Caco-2 (cell line): ENCODE measurements around the gene PRAMEF4. TPM values are rescaled to one million over a fixed set of nuclear protein-coding genes. Genes with fewer than 3 reads are reported as not detected.
"Not testable (repeated sequence)": the region's sequence is repeated elsewhere in the genome, so short reads cannot be mapped to it uniquely, and the experiment has no call there.

Experiments
- BruUV-seq: library from RNA; stranded (reverse); fragments of 400-500 nt; replicated peaks from 2 replicates; lab custom pipeline; 2021; lab: Mats Ljungman, UMichigan
- CTCF ChIA-PET: fragments of 300-600 bp; sonication (Branson Sonifier 250); formaldehyde crosslinking; loops from one replicate; lab custom pipeline; 2022; ENCODE audit warnings: antibody characterized with exemption; lab: Charles Lee
- POLR2A ChIA-PET: fragments of 300-600 bp; sonication (Branson Sonifier 250); formaldehyde crosslinking; loops from one replicate; lab custom pipeline; 2022; ENCODE audit warnings: antibody characterized with exemption; lab: Charles Lee
- DNase-seq, 2 experiments: peaks; one replicate each; pipeline versions ENCODE4 v3.0.0 to v3.0.0-alpha.2; 2020 to 2022
- H3K27me3 ChIP-seq: replicated peaks from 2 replicates; pipeline ENCODE4 v1.6.0; 2011; ENCODE audit warnings: low read length; ENCODE audit not compliant: control insufficient read depth, insufficient read depth
- H3K36me3 ChIP-seq: 2 replicates; pipeline ENCODE4 v1.5.1; 2011; ENCODE audit warnings: low read length; ENCODE audit not compliant: control insufficient read depth, insufficient read depth
- H3K4me1 ChIP-seq: fragments of 250-450 bp; sonication (Bioruptor Pico); 2 replicates; pipeline ENCODE4 v1.5.1; 2020; ENCODE audit warnings: mild to moderate bottlenecking
- H3K4me3 ChIP-seq: 2 replicates; pipeline ENCODE4 v1.5.1; 2011; ENCODE audit warnings: low read depth, mild to moderate bottlenecking, control low read depth, low read length
- H3K9me3 ChIP-seq: fragments of 250-450 bp; sonication (Bioruptor Pico); 2 replicates; pipeline ENCODE4 v1.5.1; 2020; ENCODE audit warnings: mild to moderate bottlenecking, moderate library complexity
- H3K27ac Mint-ChIP-seq: one replicate; pipeline ENCODE4 v1.8.0; 2022; ENCODE audit warnings: mixed read lengths; ENCODE audit not compliant: unreplicated experiment
- H3K27me3 Mint-ChIP-seq: one replicate; pipeline ENCODE4 v1.8.0; 2022; ENCODE audit warnings: mixed read lengths; ENCODE audit not compliant: insufficient read depth, unreplicated experiment
- H3K36me3 Mint-ChIP-seq: one replicate; pipeline ENCODE4 v1.8.0; 2022; ENCODE audit warnings: mild to moderate bottlenecking, mixed read lengths; ENCODE audit not compliant: insufficient read depth, unreplicated experiment
- H3K4me1 Mint-ChIP-seq: one replicate; pipeline ENCODE4 v1.8.0; 2022; ENCODE audit warnings: low read depth, mixed read lengths; ENCODE audit not compliant: unreplicated experiment
- H3K4me3 Mint-ChIP-seq: one replicate; pipeline ENCODE4 v1.8.0; 2022; ENCODE audit warnings: mild to moderate bottlenecking, moderate library complexity, mixed read lengths; ENCODE audit not compliant: unreplicated experiment
- H3K9me3 Mint-ChIP-seq: one replicate; pipeline ENCODE4 v1.8.0; 2022; ENCODE audit warnings: mixed read lengths; ENCODE audit not compliant: unreplicated experiment
- intact Hi-C: fragments of 100-400 bp; cut with micrococcal nuclease; formaldehyde crosslinking; loops from one replicate; pipeline ENCODE4 v1.10.0; 2022; ENCODE audit not compliant: unreplicated experiment
- total RNA-seq: library from RNA; stranded (reverse); gene quantifications from 2 replicates; pipeline ENCODE4 v1.2.3, GENCODE V29; 2022

The PRAMEF4 gene
- total RNA-seq, 1 experiment from 2014 or later: not detected

- H3K4me3 Mint-ChIP-seq: not testable (repeated sequence)
Observed at GRCh38 chr1:12831310-12831709, 54.7 kb downstream of the PRAMEF4 start, which contains the start of gene PRAMEF11. Gene PRAMEF11, minus strand, starts transcription at chr1:12831410. Its CDS starts 2,621 bp downstream, at chr1:12828789.

More at GRCh38 chr1:12831310-12831709, 54.7 kb downstream of the PRAMEF4 start, which contains the start of gene PRAMEF11:
- H3K4me3 ChIP-seq, H3K4me1 ChIP-seq, H3K27me3 ChIP-seq, BruUV-seq, H3K27ac Mint-ChIP-seq, H3K9me3 Mint-ChIP-seq, H3K9me3 ChIP-seq, intact Hi-C loops, H3K36me3 Mint-ChIP-seq, CTCF ChIA-PET, DNase-seq, H3K4me1 Mint-ChIP-seq, POLR2A ChIA-PET, H3K27me3 Mint-ChIP-seq, H3K36me3 ChIP-seq: not testable (repeated sequence)

Other genes starting within 250 kb of the PRAMEF4 start
- gene AADACL4, start 242.1 kb downstream of the PRAMEF4 start, total RNA-seq: not detected in 2 replicates
- not detected in 2 replicates for gene AADACL3, start 170.1 kb downstream of the PRAMEF4 start, total RNA-seq
- not detected in 2 replicates for gene CFAP107, start 140.0 kb downstream of the PRAMEF4 start, total RNA-seq
- gene PRAMEF12, start 112.5 kb downstream of the PRAMEF4 start, total RNA-seq: not detected in 2 replicates
- not detected in 2 replicates for gene PRAMEF1, start 94.8 kb downstream of the PRAMEF4 start, total RNA-seq
- gene PRAMEF11, start 54.8 kb downstream of the PRAMEF4 start, total RNA-seq: not detected in 2 replicates
- not detected in 2 replicates for gene HNRNPCL1, start 37.5 kb downstream of the PRAMEF4 start, total RNA-seq
- not detected in 2 replicates for gene PRAMEF2, start 29.1 kb downstream of the PRAMEF4 start, total RNA-seq
- gene PRAMEF10, start 12.1 kb upstream of the PRAMEF4 start, total RNA-seq: 1.9 and 2.1 TPM in 2 replicates
- gene PRAMEF7, start 30.4 kb upstream of the PRAMEF4 start, total RNA-seq: not detected in 2 replicates
- not detected in 2 replicates for gene PRAMEF6, start 61.4 kb upstream of the PRAMEF4 start, total RNA-seq
- gene PRAMEF27, start 170.4 kb upstream of the PRAMEF4 start, total RNA-seq: not detected in 2 replicates
- gene HNRNPCL3, start 174.6 kb upstream of the PRAMEF4 start, total RNA-seq: not detected in 2 replicates
- not detected in 2 replicates for gene PRAMEF25, start 184.6 kb upstream of the PRAMEF4 start, total RNA-seq
- gene HNRNPCL2, start 230.7 kb upstream of the PRAMEF4 start, total RNA-seq: not detected in 2 replicates